IMR-90 (cell line): ENCODE measurements around the gene IAPP. TPM values are rescaled to one million over a fixed set of nuclear protein-coding genes. Genes with fewer than 3 reads are reported as not detected.
"Not testable (repeated sequence)": the region's sequence is repeated elsewhere in the genome, so short reads cannot be mapped to it uniquely, and the experiment has no call there.

Experiments used
- ATAC-seq: fragments of 200-7000 bp; cut with Tn5 transposase; 2 replicates; pipeline ENCODE4 v1.9.1; 2020; ENCODE audit warnings: low read depth, mild to moderate bottlenecking, moderate library complexity
- BruUV-seq: library from RNA; stranded (reverse); fragments of 400-500 nt; replicated peaks from 2 replicates; lab custom pipeline; 2021; lab: Mats Ljungman, UMichigan
- CTCF ChIA-PET: fragments of 300-600 bp; formaldehyde crosslinking; extraction: SDS; loops from one replicate; lab custom pipeline; 2021; ENCODE audit warnings: antibody characterized with exemption; lab: Yijun Ruan, JAX
- POLR2A ChIA-PET: fragments of 300-600 bp; sonication (Branson Sonifier 250); formaldehyde crosslinking; loops from one replicate; lab custom pipeline; 2022; ENCODE audit warnings: antibody characterized with exemption; ENCODE audit not compliant: unreplicated experiment; lab: Charles Lee
- DNase-seq: peaks from one replicate; pipeline ENCODE4 v3.0.0; 2013
- H2AFZ ChIP-seq: replicated peaks from 2 replicates; pipeline ENCODE3; 2013; ENCODE audit warnings: low read length, mild to moderate bottlenecking; ENCODE audit not compliant: poor library complexity
- H2AK5ac ChIP-seq: 2 replicates; pipeline ENCODE4 v1.6.1; 2013; ENCODE audit warnings: low read depth, low read length, inconsistent platforms
- H2AK9ac ChIP-seq: replicated peaks from 2 replicates; pipeline ENCODE3; 2013; ENCODE audit warnings: mild to moderate bottlenecking, low read depth, low read length, moderate library complexity; ENCODE audit not compliant: poor library complexity
- H2BK120ac ChIP-seq: 2 replicates; pipeline ENCODE4 v1.6.1; 2013; ENCODE audit warnings: low read depth, low read length, inconsistent platforms
- H2BK15ac ChIP-seq: 3 replicates; pipeline ENCODE4 v1.6.1; 2013; ENCODE audit warnings: low read depth, low read length, inconsistent platforms
- H2BK20ac ChIP-seq: 2 replicates; pipeline ENCODE4 v1.6.1; 2013; ENCODE audit warnings: low read depth, mild to moderate bottlenecking, inconsistent platforms, low read length, moderate library complexity
- H2BK5ac ChIP-seq: 2 replicates; pipeline ENCODE4 v1.6.1; 2013; ENCODE audit warnings: mild to moderate bottlenecking, low read depth, low read length, inconsistent platforms; ENCODE audit not compliant: poor library complexity, severe bottlenecking
- H3K14ac ChIP-seq: replicated peaks from 2 replicates; pipeline ENCODE4 v1.6.1; 2013; ENCODE audit warnings: low read depth, low read length, inconsistent platforms
- H3K18ac ChIP-seq: 2 replicates; pipeline ENCODE4 v1.6.1; 2013; ENCODE audit warnings: low read depth, low read length, control low read depth
- H3K23ac ChIP-seq: 2 replicates; pipeline ENCODE4 v1.6.1; 2013; ENCODE audit warnings: low read depth, low read length, inconsistent platforms
- H3K27ac ChIP-seq: 2 replicates; pipeline ENCODE4 v1.5.1; 2013; ENCODE audit warnings: mild to moderate bottlenecking, control low read depth, low read length; ENCODE audit not compliant: insufficient read depth
- H3K27me3 ChIP-seq: 2 replicates; pipeline ENCODE4 v1.6.1; 2013; ENCODE audit warnings: low read length; ENCODE audit not compliant: control insufficient read depth, insufficient read depth
- H3K36me3 ChIP-seq: 2 replicates; pipeline ENCODE4 v1.6.1; 2013; ENCODE audit warnings: low read length, mixed read lengths; ENCODE audit not compliant: control insufficient read depth, insufficient read depth
- H3K4ac ChIP-seq: 2 replicates; pipeline ENCODE4 v1.6.1; 2013; ENCODE audit warnings: low read depth, low read length, inconsistent platforms
- H3K4me1 ChIP-seq: 2 replicates; pipeline ENCODE4 v1.6.1; 2013; ENCODE audit warnings: low read length, mixed read lengths; ENCODE audit not compliant: control insufficient read depth, insufficient read depth
- H3K4me2 ChIP-seq: 2 replicates; pipeline ENCODE4 v1.6.1; 2013; ENCODE audit warnings: low read depth, mild to moderate bottlenecking, control low read depth, low read length, moderate library complexity
- H3K4me3 ChIP-seq: 2 replicates; pipeline ENCODE4 v1.5.1; 2013; ENCODE audit warnings: low read depth, mild to moderate bottlenecking, control low read depth, low read length, moderate library complexity; ENCODE audit not compliant: insufficient read depth
- H3K56ac ChIP-seq: 2 replicates; pipeline ENCODE4 v1.6.1; 2013; ENCODE audit warnings: low read length, inconsistent platforms; ENCODE audit not compliant: insufficient read depth; ENCODE audit errors: extremely low read depth
- H3K79me1 ChIP-seq, 2 experiments: 2 replicates each; pipeline ENCODE4 v1.6.1; 2013; ENCODE audit warnings: low read length in 2 of 2, inconsistent platforms in 1 of 2, low read depth in 1 of 2
- H3K9ac ChIP-seq: 2 replicates; pipeline ENCODE4 v1.6.1; 2013; ENCODE audit warnings: low read depth, low read length, control low read depth
- H3K9me1 ChIP-seq: 2 replicates; pipeline ENCODE4 v1.6.1; 2013; ENCODE audit warnings: low read length, inconsistent platforms; ENCODE audit not compliant: insufficient read depth
- H3K9me3 ChIP-seq: 2 replicates; pipeline ENCODE4 v1.6.1; 2013; ENCODE audit warnings: low read length; ENCODE audit not compliant: control insufficient read depth, insufficient read depth
- H4K20me1 ChIP-seq: 2 replicates; pipeline ENCODE4 v1.6.1; 2013; ENCODE audit warnings: low read length, inconsistent platforms; ENCODE audit not compliant: insufficient read depth
- H4K5ac ChIP-seq: 2 replicates; pipeline ENCODE4 v1.6.1; 2013; ENCODE audit warnings: mild to moderate bottlenecking, low read depth, low read length, control low read depth
- H4K8ac ChIP-seq, 2 experiments: 2 replicates each; pipeline ENCODE4 v1.6.1; 2013; ENCODE audit warnings: low read depth in 2 of 2, low read length in 2 of 2, control low read depth in 1 of 2, inconsistent platforms in 1 of 2
- H4K91ac ChIP-seq: 2 replicates; pipeline ENCODE4 v1.6.1; 2013; ENCODE audit warnings: low read depth, low read length, inconsistent platforms; ENCODE audit not compliant: insufficient read depth
- CEBPB ChIP-seq: IDR thresholded peaks from 2 replicates; pipeline ENCODE4 v1.6.1; 2012; ENCODE audit warnings: low read depth, low read length, improper control_type of control experiment
- RFX5 ChIP-seq: IDR thresholded peaks from 2 replicates; pipeline ENCODE4 v1.8.0; 2012; ENCODE audit warnings: low read depth, mild to moderate bottlenecking, low read length, moderate library complexity
- WGBS, 2 experiments: methylation state at CpG; one replicate each; pipeline versions ENCODE4 v1.1.5 to v1.1.7; 2013; ENCODE audit warnings: missing lambda C conversion rate in 2 of 2; ENCODE audit not compliant: insufficient read length in 1 of 2; ENCODE audit errors: extremely low coverage in 2 of 2; 5-methylcytosine and 5-hydroxymethylcytosine counted together
- dilution Hi-C: fragments of 300-500 bp; cut with HindIII; formaldehyde crosslinking; loops from one replicate; pipeline ENCODE4 v1.14.3; 2018; ENCODE audit warnings: low sequenced_read_pairs; ENCODE audit not compliant: unreplicated experiment
- in situ Hi-C: fragments of 300-500 bp; cut with MboI; formaldehyde crosslinking; loops from 3 replicates; pipeline ENCODE4 v1.14.3; 2019; ENCODE audit warnings: low sequenced_read_pairs, inconsistent platforms, mixed read lengths
- intact Hi-C: fragments of 100-400 bp; cut with micrococcal nuclease; formaldehyde crosslinking; loops from 2 replicates; pipeline ENCODE4 v1.10.0; 2022
- polyA plus RNA-seq, 3 experiments: library from polyadenylated mRNA; depleted of rRNA; stranded (reverse); fragments of >200 nt; gene quantifications; 2 replicates each; pipeline ENCODE4 v1.2.3, GENCODE V29; 2012; ENCODE audit warnings: low replicate concordance in 1 of 3
- total RNA-seq: library from RNA; depleted of rRNA; stranded (reverse); fragments of >200 nt; gene quantifications from 2 replicates; pipeline ENCODE4 v1.2.3, GENCODE V29; 2012

The IAPP gene
- total and polyA plus RNA-seq, 2 of the 4 experiments (the other 2 are of a cell fraction) = not detected

GRCh38 chr12:21379218-21379617 lies 6.5 kb downstream of the IAPP start:
- Histone ChIP-seq H3K79me1 (no peaks in the 10 kb centered on the region), H3K27me3 (no peaks in the 10 kb centered on the region), H3K56ac (no peak overlapping the region), H3K27ac (no peak overlapping the region), H4K20me1 (no peaks in the 10 kb centered on the region), H3K4me1 (no peaks in the 10 kb centered on the region), H2AFZ (no peak overlapping the region), H2BK120ac (no peak overlapping the region), H3K9ac (no peak overlapping the region), H2AK5ac (no peak overlapping the region), H3K14ac (no peak overlapping the region), H3K4me2 (no peak overlapping the region), H2AK9ac (no peak overlapping the region), H3K9me1 (no peaks in the 10 kb centered on the region), H3K4ac (no peak overlapping the region), H4K8ac (no peak overlapping the region), H3K9me3 (no peaks in the 10 kb centered on the region), H2BK15ac (no peak overlapping the region), H3K4me3 (no peak overlapping the region), H4K91ac (no peak overlapping the region), H3K23ac (no peak overlapping the region), H2BK20ac (no peak overlapping the region), H2BK5ac (no peak overlapping the region), H3K18ac (no peak overlapping the region), H3K36me3 (no peaks in the 10 kb centered on the region), H4K5ac (no peak overlapping the region)
- WGBS, 2 experiments = no CpG with 5 or more reads among the region's 3 CpGs
- in situ Hi-C loops (no loop called here), dilution Hi-C loops (no loop called here), intact Hi-C loops (no loop called here)
- POLR2A ChIA-PET = no interaction called here
- no peak for DNase-seq
- CTCF ChIA-PET = no interaction called here
- TF ChIP-seq RFX5 (no peak), CEBPB (peak; percentile 85)
- no peak for ATAC-seq
- no TSS peak for BruUV-seq

GRCh38 chr12:21381320-21381719 lies 8.6 kb downstream of the IAPP start:
- H4K20me1 ChIP-seq, H2BK15ac ChIP-seq, H2BK120ac ChIP-seq, H3K9me3 ChIP-seq, H3K36me3 ChIP-seq, dilution Hi-C loops, H4K5ac ChIP-seq, H3K4me3 ChIP-seq, H3K23ac ChIP-seq, H3K4me1 ChIP-seq, H4K8ac ChIP-seq, H3K9ac ChIP-seq, H3K79me1 ChIP-seq, H2BK20ac ChIP-seq, H3K27me3 ChIP-seq, H2AFZ ChIP-seq, CTCF ChIA-PET, H3K4ac ChIP-seq, BruUV-seq, H3K9me1 ChIP-seq, H3K4me2 ChIP-seq, H2AK5ac ChIP-seq, H3K56ac ChIP-seq, H3K18ac ChIP-seq, H2AK9ac ChIP-seq, H2BK5ac ChIP-seq, intact Hi-C loops, ATAC-seq, DNase-seq, POLR2A ChIA-PET, H3K27ac ChIP-seq, H3K14ac ChIP-seq, H4K91ac ChIP-seq, in situ Hi-C loops: not testable (repeated sequence)
- WGBS, 2 experiments = no CpG with 5 or more reads among the region's 5 CpGs
